Measurements from ENCODE around the gene MAML3. TPM values are rescaled to one million over a fixed set of nuclear protein-coding genes. Genes with fewer than 3 reads are reported as not detected.

The MAML3 gene
- polyA plus RNA-seq, 6 donors from 2014 or later: 0.37 to 2.7 (median 1.1) TPM

DNA sequence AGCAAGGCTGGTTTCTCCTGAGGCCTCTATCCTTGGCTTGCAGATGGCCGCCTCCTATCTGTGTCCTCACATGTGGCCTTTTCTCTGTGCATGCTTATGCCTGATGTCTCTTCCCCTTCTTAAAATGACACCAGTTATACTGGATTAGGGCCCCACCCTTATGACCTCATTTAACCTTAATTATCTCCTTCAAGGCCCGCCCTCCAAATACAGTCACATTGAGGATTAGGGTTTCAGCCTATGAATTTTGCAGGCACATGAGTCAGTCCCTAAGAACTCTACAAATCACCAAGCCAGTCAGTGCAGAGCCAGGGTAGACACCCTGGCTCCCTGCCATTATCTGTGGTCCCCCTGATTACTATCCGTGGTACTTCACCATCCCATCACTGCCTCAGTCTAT, 51.6 kb downstream of the MAML3 start:
- peaks cover 22 to 37% (median 30%) of the 10 kb centered on the region in 3 donors for H3K4me1 Mint-ChIP-seq

DNA sequence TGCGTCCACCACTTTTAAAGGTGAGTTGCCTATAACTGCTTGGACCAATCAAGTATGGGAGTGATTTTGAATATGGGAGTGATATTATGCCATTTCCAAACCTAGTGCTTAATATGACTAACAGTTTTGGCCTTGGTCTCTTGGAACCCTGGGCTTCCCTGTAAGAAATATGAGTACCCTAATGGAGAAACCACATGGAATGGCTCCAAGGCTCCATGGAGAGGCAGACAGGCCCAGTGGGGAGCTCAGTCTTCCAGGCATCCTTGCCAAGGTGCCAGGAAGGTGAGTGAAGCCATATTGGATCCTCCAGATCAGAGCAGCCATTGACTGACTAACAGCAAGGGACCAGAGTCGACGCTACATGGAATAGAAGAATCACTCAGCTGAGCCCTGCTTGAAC, 53.2 kb downstream of the MAML3 start:
- H3K4me1 Mint-ChIP-seq: peaks cover 38 to 54% (median 46%) of the 10 kb centered on the region in 3 donors
- no peaks in the 10 kb centered on the region for H3K27me3 Mint-ChIP-seq
- peak overlapping the region in 1 of 8 donors; percentile 9 for H3K4me3 Mint-ChIP-seq
- peak overlapping the region in 1 of 6 donors; percentile 43 for H3K27ac Mint-ChIP-seq
- peaks cover 6 to 8% of the 10 kb centered on the region in 2 donors for H3K36me3 Mint-ChIP-seq
- DNase-seq (no peak), ATAC-seq (ENCODE audit: low read depth in 2 of 2) (no peak)
- peaks cover 0 to 7% (median 0%) of the 10 kb centered on the region in 7 donors for H3K9me3 Mint-ChIP-seq

More for the DNA sequence above, 51.6 kb downstream of the MAML3 start:
- DNase-seq (no peak), ATAC-seq (ENCODE audit: low read depth in 2 of 2) (no peak)
- peak overlapping the region in 1 of 6 donors; percentile 45 for H3K27ac Mint-ChIP-seq
- H3K36me3 Mint-ChIP-seq: peaks cover 6 to 8% of the 10 kb centered on the region in 2 donors
- no peak overlapping the region for H3K4me3 Mint-ChIP-seq
- peaks cover 0 to 7% (median 0%) of the 10 kb centered on the region in 7 donors for H3K9me3 Mint-ChIP-seq
- H3K27me3 Mint-ChIP-seq: peaks cover 0 to 4% (median 0%) of the 10 kb centered on the region in 3 donors

DNA sequence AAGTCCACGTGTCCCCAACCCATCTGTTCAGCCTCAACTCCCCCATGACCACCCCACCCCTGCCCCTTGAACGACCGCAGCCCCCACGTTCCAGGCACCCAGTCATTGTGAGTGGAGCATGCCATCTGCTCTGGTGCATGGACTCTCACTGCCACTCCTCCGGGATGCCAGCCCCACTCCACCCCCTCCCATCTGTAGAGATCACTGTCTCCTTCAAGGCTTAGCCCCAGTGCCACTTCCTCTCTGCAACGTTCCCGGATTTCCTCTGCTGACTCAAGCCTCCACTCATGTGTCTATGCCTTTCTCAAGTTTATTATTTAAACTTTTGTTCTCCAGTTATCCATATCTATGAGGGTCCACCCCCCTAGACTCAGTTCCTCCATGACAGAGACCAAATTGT, 54.0 kb downstream of the MAML3 start:
- Mint-ChIP-seq H3K27ac (peak overlapping the region in 3 of 6 donors; percentile 39 to 55 (median 47)), H3K4me1 (peaks cover 46 to 62% (median 54%) of the 10 kb centered on the region in 3 donors), H3K4me3 (peak overlapping the region in 7 of 8 donors; percentile 38 to 71 (median 52)), H3K9me3 (peaks cover 0 to 7% (median 0%) of the 10 kb centered on the region in 7 donors), H3K27me3 (no peaks in the 10 kb centered on the region), H3K36me3 (peaks cover 6 to 8% of the 10 kb centered on the region in 2 donors)
- no peak for DNase-seq
- peak in 1 of 2 donors; percentile 34 for ATAC-seq (ENCODE audit: low read depth in 2 of 2)

DNA sequence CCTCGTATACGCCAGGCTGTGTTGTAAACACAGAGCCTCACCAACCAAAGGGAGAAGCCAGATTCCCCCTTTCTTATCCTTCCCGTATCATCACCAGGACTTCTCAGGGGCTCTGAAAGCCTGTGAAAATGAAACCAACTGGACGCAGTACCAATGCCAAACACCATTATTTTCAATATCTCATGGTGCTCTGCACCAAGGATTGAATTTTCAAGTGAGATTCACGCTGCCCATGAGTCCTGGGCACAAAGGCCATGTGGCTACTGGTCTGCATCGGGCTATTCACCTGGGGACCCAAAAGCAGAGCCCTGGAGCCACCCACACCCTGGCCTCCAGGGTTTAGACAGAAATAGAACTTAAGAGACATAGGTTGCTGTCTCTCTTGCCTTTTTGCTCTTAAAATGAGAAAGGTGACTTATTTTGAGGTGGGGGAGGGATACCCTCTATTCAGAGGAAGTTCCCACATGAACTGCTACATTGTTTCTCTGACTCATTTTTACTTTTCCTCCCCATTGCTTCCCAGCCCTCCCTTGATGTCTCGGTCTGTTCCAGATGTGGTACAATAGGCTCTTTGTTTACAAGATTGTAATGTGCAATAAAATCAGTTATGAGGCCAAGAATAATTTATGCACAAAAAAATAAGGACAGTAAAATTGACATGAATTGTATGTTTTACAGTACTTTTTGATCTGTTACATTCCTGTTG, 55.4 kb downstream of the MAML3 start:
- H3K9me3 Mint-ChIP-seq: peaks cover 0 to 7% (median 0%) of the 10 kb centered on the region in 7 donors
- peaks cover 59 to 72% (median 68%) of the 10 kb centered on the region in 3 donors for H3K4me1 Mint-ChIP-seq
- DNase-seq (no peak), ATAC-seq (ENCODE audit: low read depth in 2 of 2) (no peak)
- H3K36me3 Mint-ChIP-seq: peaks cover 6 to 8% of the 10 kb centered on the region in 2 donors
- H3K27ac Mint-ChIP-seq: peak overlapping the region in 5 of 6 donors; percentile 23 to 93 (median 50)
- no peaks in the 10 kb centered on the region for H3K27me3 Mint-ChIP-seq
- H3K4me3 Mint-ChIP-seq: peak overlapping the region in 6 of 8 donors; percentile 45 to 68 (median 60)

DNA sequence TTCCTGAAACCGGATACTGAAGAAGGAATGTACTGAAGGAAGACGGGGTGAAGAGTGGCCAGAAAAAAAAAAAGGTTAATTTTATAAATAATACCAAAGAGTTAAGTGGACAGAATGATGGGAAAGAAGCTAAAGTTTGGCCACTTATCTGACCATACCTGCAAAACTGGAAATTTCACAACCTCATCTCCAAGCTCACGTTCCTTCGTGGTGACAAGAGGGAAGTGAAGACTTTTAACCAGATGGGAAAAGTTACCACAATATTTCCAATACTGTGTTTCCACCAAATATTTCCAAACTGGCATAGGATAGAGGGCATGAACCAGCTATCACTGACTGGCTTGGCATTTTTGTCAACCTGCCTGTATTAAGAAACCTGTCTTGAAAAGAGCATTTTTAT, 56.4 kb downstream of the MAML3 start:
- H3K36me3 Mint-ChIP-seq: peaks cover 3 to 5% of the 10 kb centered on the region in 2 donors
- H3K4me3 Mint-ChIP-seq: peak overlapping the region in 4 of 8 donors; percentile 66 to 82 (median 81)
- H3K4me1 Mint-ChIP-seq: peaks cover 61 to 78% (median 71%) of the 10 kb centered on the region in 3 donors

DNA sequence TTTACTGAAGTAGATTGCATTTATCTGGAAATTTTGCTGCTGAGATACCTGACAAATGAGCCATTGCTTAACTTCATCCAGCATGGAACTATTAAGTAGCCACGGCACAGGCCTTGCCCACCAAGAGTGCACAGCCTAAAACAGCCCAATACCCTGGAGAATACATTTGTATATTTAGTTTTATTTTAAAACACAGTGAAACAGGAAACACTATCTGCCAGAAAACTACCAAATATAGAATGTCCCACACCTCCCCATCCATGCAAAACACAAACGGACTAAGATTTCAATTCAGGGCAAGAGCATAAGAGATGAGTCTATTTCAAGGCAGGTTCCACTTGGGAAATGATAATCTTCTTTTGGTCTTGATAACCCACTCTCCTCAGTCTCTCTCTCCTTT, 57.1 kb downstream of the MAML3 start:
- no peaks in the 10 kb centered on the region for H3K27me3 Mint-ChIP-seq
- no peak for DNase-seq
- H3K4me3 Mint-ChIP-seq: peak overlapping the region; percentile 47 to 82 (median 78)
- no peaks in the 10 kb centered on the region for H3K9me3 Mint-ChIP-seq
- H3K27ac Mint-ChIP-seq: peak overlapping the region; percentile 6 to 96 (median 70)
- no peaks in the 10 kb centered on the region for H3K36me3 Mint-ChIP-seq
- peaks cover 65 to 81% (median 76%) of the 10 kb centered on the region in 3 donors for H3K4me1 Mint-ChIP-seq
- no peak for ATAC-seq (ENCODE audit: low read depth in 2 of 2)

More for the DNA sequence above, 56.4 kb downstream of the MAML3 start:
- peaks cover 0 to 3% (median 0%) of the 10 kb centered on the region in 7 donors for H3K9me3 Mint-ChIP-seq
- H3K27ac Mint-ChIP-seq: peak overlapping the region in 2 of 6 donors; percentile 86 to 92
- ATAC-seq (ENCODE audit: low read depth in 2 of 2) (no peak), DNase-seq (no peak)
- H3K27me3 Mint-ChIP-seq: no peaks in the 10 kb centered on the region

DNA sequence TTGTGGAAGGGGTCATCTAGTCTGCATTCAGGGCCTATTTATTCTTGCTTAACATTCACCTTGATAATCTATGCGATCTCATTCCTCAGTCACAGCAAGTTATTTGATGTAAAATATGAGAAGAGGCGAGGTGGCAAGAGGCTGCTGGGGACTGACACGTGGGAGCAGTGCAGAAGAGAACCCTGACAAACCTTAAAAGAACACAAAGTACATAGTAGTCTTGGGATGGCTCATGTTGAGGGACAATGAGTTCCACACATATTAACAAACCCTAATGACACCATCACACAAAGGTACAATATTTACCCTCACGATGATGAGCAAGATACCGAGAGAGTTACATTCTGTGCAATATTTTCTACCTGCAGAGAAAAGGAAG, 57.5 kb downstream of the MAML3 start:
- Mint-ChIP-seq H3K36me3 (no peaks in the 10 kb centered on the region), H3K4me3 (peak overlapping the region; percentile 2 to 82 (median 78)), H3K9me3 (no peaks in the 10 kb centered on the region), H3K27me3 (no peaks in the 10 kb centered on the region), H3K4me1 (peaks cover 65 to 81% (median 76%) of the 10 kb centered on the region in 3 donors), H3K27ac (peak overlapping the region; percentile 6 to 98 (median 74))
- ATAC-seq (ENCODE audit: low read depth in 2 of 2) (no peak), DNase-seq (no peak)

DNA sequence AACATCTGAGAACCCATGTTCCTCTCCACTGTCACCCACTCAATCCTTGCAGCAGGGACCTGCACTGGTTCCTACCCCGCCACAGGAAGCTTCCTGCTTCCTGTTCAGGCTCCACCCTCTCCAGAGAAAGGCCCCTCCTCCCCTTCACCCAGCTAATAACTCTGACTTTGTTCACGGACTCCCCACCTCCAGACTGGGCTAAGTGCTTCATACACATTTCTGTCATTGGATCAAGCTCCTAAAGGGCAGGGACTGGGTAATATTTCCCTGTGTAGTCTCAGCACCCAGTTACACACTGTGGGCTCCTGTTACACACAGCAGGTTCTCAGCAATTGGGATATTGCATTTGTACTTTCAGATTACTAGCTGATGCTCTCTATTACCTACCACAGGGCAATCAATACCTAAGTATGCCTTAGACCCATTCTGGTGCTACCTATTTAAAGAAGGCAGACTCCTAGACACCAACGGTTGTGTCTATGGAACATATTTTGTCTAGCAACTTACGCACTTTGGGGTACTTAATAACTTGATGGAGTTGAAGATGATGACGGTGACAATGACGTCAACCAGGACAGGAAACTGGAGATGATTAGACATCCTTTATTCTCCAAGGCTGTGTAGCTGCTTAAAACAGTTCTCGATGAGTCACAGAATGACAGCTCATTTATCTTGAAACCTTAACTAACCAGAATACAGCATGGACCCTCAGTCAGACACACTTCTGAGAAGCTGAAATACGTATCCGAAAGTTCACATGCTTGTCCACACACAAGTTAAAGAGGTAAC, 58.1 kb downstream of the MAML3 start:
- H3K4me3 Mint-ChIP-seq: peak overlapping the region; percentile 77 to 94 (median 84)
- DNase-seq (no peak), ATAC-seq (ENCODE audit: low read depth in 2 of 2) (peak; percentile 11 to 17)
- peaks cover 65 to 81% (median 76%) of the 10 kb centered on the region in 3 donors for H3K4me1 Mint-ChIP-seq
- no peaks in the 10 kb centered on the region for H3K36me3 Mint-ChIP-seq
- peak overlapping the region; percentile 38 to 98 (median 92) for H3K27ac Mint-ChIP-seq
- H3K27me3 Mint-ChIP-seq: no peaks in the 10 kb centered on the region
- no peaks in the 10 kb centered on the region for H3K9me3 Mint-ChIP-seq

DNA sequence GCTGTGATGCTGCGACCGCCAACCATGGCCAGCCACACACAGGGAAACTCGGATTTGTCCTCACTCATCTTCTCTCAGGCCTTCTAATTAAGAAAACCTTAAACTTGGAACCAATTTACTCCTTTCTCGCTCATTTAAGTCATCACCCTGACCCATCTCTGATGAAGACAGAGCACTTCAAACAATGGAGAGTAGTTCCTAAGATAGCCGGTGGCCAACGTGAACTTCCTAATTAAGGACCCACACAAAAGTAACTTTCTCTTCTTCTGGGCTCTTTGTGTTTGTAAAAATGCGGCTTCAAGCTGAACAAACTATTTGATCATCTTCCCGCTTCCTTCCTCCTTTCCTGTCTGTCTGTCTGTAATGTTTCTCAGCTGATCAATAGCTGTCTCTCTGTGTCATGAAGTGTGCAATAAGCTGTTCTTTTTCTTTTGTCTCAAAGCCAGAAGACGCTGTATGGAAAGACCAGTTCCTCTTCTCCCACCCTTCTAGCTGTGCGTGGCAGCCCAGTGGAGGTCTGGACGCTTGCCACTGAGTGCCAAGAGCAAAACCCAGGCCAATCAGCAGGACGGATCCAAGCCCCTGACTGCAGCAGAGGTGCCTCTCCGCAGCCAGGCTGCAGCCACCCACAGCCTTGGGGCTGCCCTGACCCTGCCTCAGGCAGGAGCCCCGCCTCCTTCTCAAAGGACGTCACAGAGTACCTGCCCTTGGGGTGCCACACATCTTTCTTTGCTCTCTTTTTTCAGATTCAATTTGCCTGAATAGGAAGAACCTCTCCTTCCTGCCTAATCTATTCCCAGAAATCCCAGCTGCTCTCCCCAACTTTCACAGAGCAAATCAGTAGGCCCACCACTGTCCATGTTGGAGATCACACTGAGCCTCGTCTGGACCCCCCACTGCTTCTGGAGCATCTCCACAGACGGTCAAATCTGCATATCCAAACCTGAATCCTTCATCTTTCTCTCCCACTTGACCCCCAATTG, 59.3 kb downstream of the MAML3 start:
- peak overlapping the region; percentile 77 to 94 (median 84) for H3K4me3 Mint-ChIP-seq
- H3K27ac Mint-ChIP-seq: peak overlapping the region in 5 of 6 donors; percentile 60 to 98 (median 93)
- ATAC-seq (ENCODE audit: low read depth in 2 of 2) (peak; percentile 86 to 88), DNase-seq (peak; percentile 62)
- H3K9me3 Mint-ChIP-seq: no peaks in the 10 kb centered on the region
- H3K36me3 Mint-ChIP-seq: no peaks in the 10 kb centered on the region
- H3K27me3 Mint-ChIP-seq: no peaks in the 10 kb centered on the region
- H3K4me1 Mint-ChIP-seq: peaks cover 57 to 71% (median 70%) of the 10 kb centered on the region in 3 donors

DNA sequence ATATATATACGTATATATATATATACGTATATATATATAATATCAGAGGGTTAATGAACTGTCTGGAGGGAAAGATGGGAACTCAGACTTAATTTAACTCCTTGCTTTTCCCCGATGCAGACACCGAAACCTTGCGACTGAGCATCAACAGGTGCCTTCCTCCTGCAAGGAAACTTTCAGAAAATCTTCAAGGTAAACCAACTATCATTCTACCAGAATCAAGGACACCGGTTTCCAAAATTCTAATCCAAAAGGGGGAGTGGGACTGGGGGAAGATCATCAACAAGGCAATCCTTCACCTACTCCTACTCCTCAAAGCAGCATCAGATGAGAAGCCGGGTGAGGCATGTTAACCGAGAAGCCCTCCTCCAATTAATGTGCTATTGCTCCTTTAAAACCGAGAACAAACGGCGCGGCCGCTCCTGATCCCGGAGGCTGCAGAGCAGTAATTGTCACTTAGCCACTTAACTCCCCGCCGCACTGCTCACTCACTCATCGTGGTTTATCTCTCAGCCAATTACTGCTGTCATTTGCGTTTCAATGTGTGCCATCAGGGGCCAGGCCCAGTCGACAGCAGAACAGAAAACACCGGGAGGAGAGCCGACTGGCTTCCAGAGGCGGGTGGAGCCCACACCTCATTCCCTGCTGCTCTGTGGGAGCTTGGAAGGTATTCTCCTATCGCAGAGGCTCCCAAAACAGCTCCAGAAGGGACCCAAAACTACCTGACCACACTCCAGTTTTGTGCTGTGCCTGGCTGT, 61.7 kb downstream of the MAML3 start:
- Mint-ChIP-seq H3K27me3 (peaks cover 0 to 7% (median 0%) of the 10 kb centered on the region in 3 donors), H3K9me3 (no peaks in the 10 kb centered on the region), H3K4me3 (peak overlapping the region in 4 of 8 donors; percentile 36 to 90 (median 58)), H3K27ac (peak overlapping the region in 3 of 6 donors; percentile 58 to 77 (median 65)), H3K4me1 (peaks cover 45 to 50% (median 48%) of the 10 kb centered on the region in 3 donors), H3K36me3 (no peaks in the 10 kb centered on the region)
- no peak for DNase-seq
- no peak for ATAC-seq (ENCODE audit: low read depth in 2 of 2)

DNA sequence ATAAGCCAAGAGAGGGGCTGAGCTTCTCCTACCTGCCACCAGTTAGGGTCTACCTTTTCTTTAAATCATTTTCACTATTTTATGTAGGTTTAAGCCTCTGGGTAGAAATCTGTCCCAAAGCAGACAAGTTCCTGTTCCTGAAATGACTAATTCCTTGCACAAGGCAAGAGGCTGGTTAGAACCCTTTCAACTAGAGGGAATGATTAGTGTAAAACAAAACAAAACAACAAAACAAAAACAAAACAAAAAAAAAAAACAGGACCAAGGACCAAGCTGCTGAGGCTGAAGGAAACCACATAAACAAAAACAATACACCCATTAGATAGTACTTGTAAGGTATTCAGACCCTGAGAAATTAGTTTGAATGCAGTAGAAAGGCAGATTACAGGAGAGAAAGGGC, 62.7 kb downstream of the MAML3 start:
- Mint-ChIP-seq H3K27me3 (peaks cover 0 to 7% (median 0%) of the 10 kb centered on the region in 3 donors), H3K4me3 (peak overlapping the region in 1 of 8 donors; percentile 26), H3K9me3 (no peaks in the 10 kb centered on the region), H3K4me1 (peaks cover 35 to 40% (median 38%) of the 10 kb centered on the region in 3 donors), H3K27ac (no peak overlapping the region), H3K36me3 (peaks cover 0 to 1% of the 10 kb centered on the region in 2 donors)
- DNase-seq: no peak
- no peak for ATAC-seq (ENCODE audit: low read depth in 2 of 2)

DNA sequence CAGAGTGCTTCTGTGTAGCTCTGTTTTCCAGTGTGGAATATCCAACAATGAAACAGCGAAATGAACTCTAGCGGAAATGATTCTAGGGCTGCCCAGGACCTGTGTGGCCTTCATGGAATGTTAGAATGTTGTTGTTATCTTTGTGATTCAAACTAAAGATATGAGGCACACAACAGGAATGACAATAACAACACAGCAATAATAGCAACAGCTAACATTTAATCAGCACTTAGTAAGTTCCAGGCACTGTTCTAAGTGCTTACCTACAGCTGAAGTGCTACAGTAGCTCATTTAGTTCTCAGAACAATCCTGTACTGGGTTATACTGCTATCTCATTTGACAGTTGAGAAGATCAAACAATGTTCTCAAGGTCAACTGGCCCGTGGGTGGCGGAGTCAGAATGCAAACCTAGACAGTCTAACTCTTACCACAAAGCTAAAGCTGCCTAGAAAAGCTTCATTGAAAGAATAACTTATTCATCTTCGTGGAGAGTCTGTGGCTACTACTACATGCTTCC, 63.7 kb downstream of the MAML3 start:
- H3K27me3 Mint-ChIP-seq: peaks cover 0 to 7% (median 0%) of the 10 kb centered on the region in 3 donors
- H3K27ac Mint-ChIP-seq: no peak overlapping the region
- H3K4me3 Mint-ChIP-seq: no peak overlapping the region
- no peak for ATAC-seq (ENCODE audit: low read depth in 2 of 2)
- H3K9me3 Mint-ChIP-seq: no peaks in the 10 kb centered on the region
- no peak for DNase-seq
- H3K36me3 Mint-ChIP-seq: peaks cover 0 to 8% of the 10 kb centered on the region in 2 donors
- H3K4me1 Mint-ChIP-seq: peaks cover 25 to 30% (median 28%) of the 10 kb centered on the region in 3 donors
